C4-2B (cell line): ENCODE results near the gene MRPL44.

Experiments
- H3K27ac ChIP-seq: fragments of 450-650 bp; 2 replicates; pipeline ENCODE4 v1.5.1; 2017
- CTCF ChIP-seq: fragments of 450-650 bp; conservative IDR thresholded peaks from 2 replicates; pipeline ENCODE4 v1.5.1; 2017; ENCODE audit warnings: mild to moderate bottlenecking
- ZFX ChIP-seq: fragments of 450-650 bp; IDR thresholded peaks from 2 replicates; pipeline ENCODE4 v1.6.1; 2017

Gene MRPL44

GRCh38 chr2:223949241-223949840 lies 7.9 kb upstream of the MRPL44 start:
- TF ChIP-seq CTCF (no peak), ZFX (no peak)
- H3K27ac ChIP-seq = peak overlapping the region; percentile 80

- TF ChIP-seq ZFX (no peak), CTCF (no peak)
- H3K27ac ChIP-seq = peak overlapping the region; percentile 80
Observed at GRCh38 chr2:223950448-223951347, 6.6 kb upstream of the MRPL44 start.

GRCh38 chr2:223952280-223952968 lies 4.8 kb upstream of the MRPL44 start:
- peak overlapping the region; percentile 80; the same call in 1 of the 2 replicates for H3K27ac ChIP-seq
- no peak for TF ChIP-seq ZFX
- TF ChIP-seq CTCF = no peak

GRCh38 chr2:223954401-223954800 lies 2.9 kb upstream of the MRPL44 start:
- no peak overlapping the region for H3K27ac ChIP-seq
- TF ChIP-seq ZFX (no peak), CTCF (no peak)

- no peak overlapping the region for H3K27ac ChIP-seq
- TF ChIP-seq CTCF = no peak
- no peak for TF ChIP-seq ZFX
Observed at GRCh38 chr2:223956300-223956699, 963 bp upstream of the MRPL44 start.

- no peak overlapping the region for H3K27ac ChIP-seq
- TF ChIP-seq CTCF = no peak
- no peak for TF ChIP-seq ZFX
Observed at GRCh38 chr2:223959688-223960087, 2.4 kb downstream of the MRPL44 start.

- no peak for TF ChIP-seq ZFX
- no peak for TF ChIP-seq CTCF
- H3K27ac ChIP-seq = no peak overlapping the region
Observed at GRCh38 chr2:223967981-223968380, 10.7 kb downstream of the MRPL44 start.
